AG08396 (cell line): ENCODE measurements around the gene PCNA.

Experiments used
- DNase-seq: peaks from one replicate; pipeline ENCODE4 v3.0.0; 2012; ENCODE audit warnings: low spot score, mixed read lengths

PCNA gene

DNA sequence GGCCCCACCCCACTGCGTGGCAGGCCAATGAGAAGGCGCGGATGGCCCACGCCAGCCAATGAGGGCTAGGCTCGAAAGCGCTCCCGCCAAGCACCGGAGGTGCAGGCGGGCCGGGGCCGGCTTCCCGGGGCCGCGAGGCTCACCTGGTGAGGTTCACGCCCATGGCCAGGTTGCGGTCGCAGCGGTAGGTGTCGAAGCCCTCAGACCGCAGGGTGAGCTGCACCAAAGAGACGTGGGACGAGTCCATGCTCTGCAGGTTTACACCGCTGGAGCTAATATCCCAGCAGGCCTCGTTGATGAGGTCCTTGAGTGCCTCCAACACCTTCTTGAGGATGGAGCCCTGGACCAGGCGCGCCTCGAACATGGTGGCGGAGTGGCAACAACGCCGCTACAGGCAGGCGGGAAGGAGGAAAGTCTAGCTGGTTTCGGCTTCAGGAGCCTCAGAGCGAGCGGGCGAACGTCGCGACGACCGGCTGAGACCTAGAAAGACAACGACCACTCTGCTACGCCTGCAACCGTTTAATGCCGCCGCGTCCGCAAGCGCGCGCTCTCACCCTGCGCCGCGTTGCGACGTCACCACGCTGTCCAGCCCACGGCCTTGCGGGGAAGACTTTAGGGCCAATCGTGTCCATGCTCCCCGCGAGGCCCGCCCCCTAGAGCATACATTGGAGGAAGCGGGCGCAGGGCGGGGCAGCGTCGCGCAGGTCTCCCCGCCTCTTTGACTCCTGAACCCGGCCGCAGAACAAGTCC lies at the start of gene PCNA:
Gene PCNA (minus strand): TSS at position 524 of the 750 bp plus-strand sequence. CDS start 160 bp downstream, at position 364.
- DNase-seq: peak; percentile 96

DNA sequence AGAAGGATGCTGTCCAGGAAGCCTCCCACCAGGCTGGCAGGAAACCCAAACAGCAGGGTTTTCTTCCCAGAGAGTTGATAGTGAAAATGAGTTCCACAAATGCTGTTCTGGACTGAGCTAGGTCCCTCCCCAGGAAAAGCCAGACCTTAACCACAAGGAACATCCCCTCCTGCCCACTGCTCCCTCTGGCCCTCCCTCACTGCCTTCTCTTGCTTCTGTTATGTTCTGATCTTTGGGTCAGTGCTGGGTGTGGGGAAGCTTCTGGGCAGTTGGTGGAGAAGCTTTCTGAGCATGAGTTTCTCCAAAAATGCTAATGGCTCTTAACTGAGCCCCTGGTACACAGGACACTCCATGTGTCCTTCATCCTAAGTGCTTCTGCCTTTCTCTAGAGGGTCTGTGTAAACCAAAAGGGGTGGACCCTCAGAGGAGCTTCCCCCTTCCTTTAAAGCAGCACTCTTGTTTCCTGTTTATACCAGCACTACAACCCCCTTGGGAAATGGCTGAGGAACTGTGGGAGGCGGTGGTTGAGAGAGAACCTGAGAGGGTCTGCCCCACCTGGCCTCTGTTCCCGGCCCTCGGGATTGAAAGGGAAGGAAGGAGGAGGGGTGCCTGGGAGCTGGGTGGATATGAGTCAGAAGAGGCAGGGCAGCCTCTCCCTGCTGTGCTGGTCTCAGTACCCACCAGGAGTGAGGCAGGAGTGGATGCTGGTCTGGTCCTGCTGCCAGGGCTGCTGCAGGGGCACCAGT lies 49.1 kb upstream of the PCNA start:
- DNase-seq: peak; percentile 56

DNA sequence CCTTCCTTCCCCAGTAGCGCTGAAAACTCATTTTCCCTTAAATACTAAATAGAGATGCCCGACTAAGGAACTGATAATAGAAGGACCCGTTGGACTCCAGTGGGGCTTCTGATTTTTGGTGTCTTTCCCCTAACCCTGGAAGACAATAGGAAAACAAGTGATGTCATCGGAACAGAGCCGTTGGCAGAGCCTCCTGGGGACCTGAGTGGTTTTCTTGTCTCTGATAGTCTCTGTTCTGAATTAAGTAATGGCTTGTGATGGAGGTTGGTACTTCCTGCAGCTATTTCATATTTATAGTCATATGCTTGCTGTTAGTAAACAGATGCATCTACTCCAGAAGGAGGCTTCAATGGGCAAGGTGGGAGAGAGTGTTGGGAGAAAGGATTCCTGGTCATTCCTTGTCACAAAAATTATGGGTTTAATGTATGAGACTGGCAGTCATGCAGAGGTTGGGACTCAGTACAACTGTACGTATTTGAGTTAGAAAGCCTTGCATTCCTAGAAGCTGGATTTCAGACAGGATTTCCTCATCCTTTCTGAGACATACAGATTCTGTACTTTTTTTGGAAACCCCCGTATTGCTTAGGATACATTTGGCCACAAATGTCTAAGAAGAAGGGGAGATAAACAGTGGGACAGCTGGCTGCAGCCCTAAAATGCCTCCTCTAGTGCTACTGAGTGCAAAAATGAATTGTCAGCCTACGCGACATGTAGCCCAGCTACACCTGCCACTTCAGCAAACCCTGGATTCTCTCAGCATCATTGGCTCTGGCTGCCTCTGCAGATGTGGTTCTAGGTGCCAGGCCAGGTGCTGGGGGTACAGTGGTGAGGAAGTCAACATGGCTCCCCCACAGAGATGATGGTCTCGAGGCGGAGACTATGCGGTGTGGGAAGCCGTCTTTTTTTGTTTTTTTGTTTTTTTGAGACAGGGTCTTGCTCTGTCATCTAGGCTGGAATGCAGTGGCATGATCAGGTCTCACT lies 45.2 kb upstream of the PCNA start:
- DNase-seq: no peak

DNA sequence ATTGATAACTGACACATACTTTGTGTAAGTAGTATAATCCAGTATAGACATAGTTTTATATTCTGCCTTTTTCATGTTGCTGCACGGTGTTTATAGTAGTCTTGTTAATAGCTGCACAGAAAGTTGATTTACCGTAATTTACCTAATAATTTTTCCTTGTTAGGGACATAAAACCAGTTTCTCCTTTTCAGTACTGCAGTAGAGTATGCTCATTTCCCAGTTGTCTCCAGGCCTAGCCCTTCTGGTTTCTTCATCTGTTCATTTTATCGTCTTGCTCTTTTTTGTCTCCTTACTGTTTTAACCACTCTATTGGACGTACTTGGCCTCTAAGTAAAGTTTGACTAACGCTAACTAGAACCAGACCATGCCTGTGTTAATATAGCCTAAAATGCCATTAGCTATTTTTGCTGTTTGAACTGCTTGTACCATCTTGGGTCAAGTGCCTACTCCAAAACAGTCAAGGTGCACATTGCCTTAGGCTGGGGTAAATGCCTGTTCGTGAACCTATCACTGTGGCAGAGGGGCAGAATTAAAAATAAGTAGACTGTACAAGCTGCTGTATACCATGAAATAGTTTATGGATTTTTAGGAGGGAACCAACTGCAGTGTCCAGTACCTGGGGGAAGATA lies 41.9 kb upstream of the PCNA start:
- DNase-seq: no peak

DNA sequence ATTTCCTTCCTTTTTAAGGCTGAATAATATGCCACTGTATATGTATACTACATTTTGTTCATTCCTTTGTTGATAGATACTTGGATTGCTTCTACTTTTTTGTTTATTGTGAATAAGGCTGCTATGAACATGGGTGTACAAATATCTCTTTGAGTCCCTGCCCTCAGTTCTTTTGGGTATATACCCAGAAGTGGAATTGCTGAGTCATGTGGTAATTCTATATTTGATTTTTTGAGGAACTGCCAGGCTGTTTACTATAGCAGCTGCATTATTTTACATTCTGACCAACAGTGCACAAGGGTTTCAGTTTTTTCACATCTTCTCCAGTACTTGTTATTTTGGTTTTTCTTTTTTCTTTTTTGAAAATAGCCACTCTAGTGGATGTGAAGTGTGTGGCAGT lies 41.1 kb upstream of the PCNA start:
- no peak for DNase-seq

DNA sequence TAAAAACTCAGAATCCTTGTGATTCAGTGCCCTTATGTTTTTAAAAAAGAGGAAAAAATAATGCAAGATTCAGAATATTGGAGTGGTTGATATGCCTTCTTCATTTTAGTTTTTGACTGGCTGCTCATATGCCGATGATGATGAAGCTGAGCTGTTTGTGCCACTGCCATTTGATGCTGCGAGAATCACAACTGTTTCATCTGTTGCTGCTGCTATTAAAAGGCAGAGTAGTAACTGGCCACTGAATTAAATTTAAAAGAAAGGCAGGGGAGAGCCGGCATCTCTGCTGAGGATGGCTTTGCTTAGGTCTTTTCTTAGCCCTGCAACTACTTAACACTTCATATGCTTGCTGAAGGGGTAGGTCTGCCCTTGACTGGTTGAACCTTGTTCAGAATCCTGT lies 40.2 kb upstream of the PCNA start:
- no peak for DNase-seq

DNA sequence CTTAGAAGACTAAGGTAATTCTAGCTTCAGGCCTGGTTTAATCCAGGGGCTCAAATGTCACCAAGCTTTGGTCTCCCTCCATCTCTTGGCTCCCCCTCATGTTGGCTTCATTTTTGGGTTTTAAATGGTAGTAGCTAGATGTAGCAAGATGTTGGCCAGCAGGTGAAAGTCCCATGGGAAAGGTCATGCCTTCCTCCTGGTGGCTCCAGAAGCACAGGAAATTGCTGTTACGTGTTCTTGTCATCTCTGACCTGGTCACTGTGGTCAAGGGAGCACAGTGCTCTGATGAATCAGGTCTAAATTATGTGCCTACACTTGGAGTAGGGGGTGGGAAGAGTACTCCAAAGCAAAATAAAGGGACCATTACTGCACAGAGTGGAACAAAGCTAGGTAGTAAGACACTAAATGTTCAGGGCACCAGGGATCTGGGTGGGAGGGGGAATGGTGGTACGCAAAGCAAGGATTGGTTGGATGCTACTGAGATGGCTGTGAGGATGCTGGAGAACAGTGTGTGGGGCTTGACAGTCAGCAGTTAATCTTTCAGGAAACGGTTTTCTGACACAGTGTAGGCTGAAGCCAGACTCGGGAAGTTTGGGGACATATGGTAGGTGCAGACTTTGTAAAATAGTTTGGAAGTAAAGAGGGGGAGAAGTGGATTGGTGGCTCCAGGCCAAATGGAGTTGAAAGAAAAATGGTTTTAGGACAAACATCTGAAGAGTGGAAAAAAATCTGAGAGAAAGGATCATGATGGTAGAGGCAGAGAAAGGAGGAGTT lies 37.1 kb upstream of the PCNA start:
- DNase-seq: peak; percentile 58

DNA sequence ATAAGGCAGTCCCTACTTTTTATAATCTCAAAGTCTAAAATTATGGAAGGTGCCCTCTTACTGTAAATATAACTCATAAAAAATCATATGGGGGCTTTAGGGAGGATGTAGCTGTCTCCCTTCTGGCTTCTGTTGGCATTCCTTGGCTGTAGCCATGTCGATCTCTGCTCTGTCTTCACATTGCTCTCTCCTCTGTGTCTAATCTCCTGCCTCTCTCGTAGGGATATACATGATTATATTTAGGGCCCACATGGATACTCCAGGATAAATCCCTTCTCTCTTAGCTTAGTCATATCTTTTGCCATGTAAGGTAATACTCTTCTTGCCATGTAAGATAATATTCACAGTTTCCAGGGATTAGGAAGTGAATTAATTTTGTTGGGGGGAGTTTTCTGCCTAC lies 35.6 kb upstream of the PCNA start:
- DNase-seq: no peak

DNA sequence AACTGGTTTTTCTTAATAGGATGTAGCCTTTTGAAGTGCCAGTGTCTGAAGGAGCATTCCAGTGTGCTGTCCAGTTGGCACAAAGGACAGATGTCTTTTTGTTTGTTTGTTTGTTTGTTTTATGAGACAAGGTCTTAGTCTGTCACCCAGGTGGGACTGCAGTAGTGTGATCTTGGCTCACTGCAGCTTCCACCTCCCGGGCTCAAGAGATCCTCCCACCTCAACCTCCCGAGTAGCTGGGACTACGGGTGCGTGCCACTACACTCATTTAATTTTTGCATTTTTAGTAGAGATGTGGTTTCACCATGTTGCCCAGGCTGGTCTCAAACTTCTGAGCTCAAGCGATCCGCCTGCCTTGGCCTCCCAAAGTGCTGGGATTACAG lies 34.8 kb upstream of the PCNA start:
- DNase-seq: no peak

DNA sequence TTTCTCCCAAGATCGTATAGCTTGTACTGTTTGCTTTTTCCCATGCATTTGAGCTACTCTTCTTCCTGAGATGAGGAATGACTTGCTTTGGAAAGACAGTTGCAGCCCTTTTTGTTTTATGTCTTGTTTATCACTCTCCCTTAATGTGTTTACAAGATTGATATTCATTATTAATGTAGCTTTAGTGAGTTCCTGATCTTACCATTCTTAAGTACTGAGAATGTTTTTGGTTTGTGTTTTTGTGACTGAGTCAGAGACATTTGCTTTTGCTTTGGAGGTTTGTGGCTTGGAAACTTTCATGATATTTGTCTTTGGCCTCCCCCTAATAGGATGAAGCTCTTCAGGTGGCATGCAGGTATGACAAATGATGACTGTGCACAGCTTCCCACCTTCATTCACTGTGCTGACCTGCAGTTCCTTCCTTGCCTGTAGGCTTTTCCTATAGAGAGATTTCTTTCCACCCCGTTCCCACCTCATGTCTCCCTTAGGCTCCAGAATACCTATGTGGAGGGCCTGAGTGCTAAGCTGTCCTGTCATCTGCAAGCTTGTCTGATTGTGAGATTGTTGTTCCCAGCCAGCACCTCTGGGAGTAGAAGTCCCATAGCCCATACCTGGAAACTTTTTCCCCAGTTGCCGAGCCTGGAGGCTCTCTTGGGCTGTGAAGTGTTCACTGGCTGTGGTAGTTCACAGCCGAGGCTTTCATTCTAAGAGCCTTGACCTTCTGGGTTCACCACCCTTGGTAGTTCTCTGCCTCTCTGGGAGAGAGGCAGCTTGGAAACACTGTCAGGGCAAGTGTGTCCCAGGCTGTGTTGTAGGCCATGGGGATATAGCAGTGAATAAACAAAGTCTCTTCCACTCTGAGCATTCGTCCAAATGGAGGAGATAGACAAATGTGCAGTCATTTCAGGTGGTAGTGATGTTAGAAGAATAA lies 34.1 kb upstream of the PCNA start:
- DNase-seq: no peak

DNA sequence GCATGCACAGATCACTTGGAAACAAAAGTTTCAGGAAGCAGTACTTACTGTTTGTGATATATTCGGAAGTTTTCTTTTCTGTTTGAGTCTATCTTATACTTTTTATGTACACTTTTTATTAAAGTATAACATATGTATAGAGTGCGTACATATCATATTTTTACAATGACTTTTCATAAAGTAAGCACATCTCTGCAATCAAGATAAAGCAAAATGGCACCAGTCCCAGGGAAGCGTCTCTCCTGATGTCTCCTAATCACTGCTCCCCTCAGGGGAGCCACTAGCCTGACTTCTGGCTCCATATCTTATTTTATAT lies 33.4 kb upstream of the PCNA start:
- no peak for DNase-seq

DNA sequence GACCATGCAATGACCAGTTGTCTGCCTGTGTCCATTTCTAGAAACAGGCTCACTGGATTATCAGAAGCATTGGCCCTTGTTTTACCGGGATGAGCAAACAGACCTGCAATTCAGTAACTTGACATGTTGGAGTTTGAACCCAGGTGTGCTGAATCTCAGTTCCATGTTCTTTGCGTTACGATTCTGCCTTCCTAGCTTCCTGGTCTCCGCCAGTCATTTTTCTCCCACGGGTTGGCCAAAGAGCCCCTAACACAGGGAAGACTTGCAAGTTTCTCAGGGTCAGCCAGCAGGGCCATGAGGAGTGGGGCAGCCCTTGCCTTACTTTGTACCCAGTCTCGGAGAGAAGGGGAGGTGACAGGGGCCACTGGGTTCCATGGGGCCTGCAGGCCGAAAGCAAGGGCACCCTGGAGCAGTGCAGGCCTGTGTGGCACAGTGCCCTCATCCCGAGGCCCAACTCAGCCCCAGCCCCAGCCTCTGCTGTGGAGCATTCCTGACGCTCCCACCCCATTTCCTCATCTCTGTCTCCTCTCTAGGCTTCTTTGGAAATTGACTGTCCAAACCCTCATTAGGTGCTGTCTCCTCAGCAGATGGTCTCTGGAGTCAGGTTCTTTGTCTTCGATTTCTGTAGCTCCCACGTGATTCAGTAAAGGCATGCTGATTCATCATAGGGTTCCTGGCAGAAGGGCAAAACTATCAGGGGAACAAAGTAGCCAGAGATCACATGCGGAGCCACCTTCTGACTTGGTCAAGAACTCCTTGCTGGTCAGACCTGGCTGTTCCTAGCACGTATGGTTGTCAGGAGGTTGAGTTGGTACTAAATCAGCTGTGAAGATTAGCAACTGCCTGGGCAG lies 30.7 kb upstream of the PCNA start:
- no peak for DNase-seq

DNA sequence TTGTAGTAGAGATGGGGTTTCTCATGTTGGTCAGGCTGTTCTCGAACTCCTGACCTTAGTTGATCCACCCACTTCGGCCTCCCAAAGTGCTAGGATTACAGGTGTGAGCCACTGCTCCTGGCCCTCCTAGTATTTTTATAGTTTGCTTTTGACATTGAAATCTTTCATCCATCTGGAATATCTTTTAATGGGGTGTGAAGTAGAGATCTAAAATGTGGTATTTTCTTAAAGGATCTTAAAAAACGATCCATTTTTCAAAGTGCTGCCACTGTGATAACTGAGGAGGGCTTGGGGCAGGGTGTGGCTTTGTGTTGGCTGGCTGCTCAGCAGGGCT lies 30.1 kb upstream of the PCNA start:
- no peak for DNase-seq

DNA sequence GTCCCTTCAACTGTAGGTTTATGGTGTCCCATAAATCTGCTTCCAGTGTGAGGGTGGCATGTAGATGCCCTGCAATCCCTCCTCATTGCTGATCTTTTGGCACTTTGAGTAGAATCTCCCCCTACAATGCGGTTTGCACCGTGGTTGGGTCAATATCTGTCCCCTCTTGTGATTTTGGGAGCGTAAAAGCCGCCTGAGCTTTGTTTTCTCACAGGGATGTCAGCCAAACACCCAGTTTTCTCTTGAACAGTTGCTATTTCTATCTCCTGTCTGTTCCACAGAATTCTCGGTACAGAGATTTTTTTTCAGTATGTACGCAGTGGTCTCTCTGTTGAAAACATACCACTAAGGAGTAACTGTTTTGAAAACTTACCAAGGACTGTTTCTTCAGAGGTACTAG lies 28.8 kb upstream of the PCNA start:
- DNase-seq: no peak

DNA sequence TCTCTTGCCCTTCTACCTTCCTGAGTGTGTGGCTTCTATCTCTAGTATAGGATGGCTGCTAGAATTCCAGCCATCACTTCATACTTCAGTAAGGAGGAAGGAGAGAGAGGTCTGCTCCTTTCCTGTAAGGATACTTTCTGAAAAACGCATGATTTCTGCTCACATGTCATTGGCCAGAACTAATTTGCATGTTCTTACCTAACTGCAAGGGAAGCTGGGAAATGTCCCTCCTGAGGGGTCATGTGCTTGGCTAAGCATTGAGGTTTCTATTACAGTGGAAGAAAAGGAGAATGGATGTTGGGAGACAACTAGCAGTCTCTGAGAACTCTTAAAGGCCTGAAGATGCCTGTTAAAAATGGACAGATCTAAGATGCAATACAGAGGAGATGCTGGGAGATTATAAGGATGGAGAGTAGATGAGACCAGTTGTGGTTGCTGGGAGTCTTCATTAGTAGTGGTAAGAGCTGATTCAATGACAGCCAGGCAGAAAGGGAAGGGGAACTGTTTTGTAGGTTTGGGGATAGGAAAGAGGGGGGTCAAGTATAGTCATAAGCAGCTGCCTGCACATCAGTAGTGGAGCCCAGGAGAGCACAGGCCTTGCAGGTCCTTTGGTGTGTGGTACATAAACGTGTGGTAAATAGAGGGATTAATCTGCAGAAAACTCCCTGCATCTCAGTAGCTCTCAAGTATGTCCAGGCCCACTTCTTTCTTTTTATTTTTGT lies 27.3 kb upstream of the PCNA start:
- no peak for DNase-seq

DNA sequence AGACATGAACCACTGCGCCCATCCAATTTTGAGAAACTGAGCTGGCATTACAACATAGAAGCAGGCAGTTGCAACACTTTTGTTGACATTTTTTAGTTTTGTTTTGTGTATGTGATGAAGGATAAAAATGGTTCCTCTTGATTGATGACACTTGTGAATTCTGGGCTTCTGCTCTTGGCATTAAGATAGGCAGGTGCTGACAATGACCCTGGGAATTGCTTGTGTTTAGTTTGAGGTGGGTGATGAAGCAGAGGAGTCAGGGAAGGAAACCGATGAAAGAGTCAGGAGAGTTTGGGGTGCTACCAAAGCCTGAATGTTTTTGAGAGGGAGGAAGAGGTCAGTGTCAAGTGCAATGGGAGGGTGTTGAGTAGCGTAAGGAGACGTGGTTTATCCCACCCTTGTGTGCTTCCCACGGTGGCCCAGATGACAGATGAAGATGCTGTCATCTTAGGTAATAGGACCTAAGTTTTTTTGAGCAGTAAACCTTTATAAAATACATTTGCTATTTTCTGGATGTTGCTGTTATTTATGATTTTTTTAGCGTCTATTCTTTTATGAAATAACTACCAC lies 26.4 kb upstream of the PCNA start:
- no peak for DNase-seq

DNA sequence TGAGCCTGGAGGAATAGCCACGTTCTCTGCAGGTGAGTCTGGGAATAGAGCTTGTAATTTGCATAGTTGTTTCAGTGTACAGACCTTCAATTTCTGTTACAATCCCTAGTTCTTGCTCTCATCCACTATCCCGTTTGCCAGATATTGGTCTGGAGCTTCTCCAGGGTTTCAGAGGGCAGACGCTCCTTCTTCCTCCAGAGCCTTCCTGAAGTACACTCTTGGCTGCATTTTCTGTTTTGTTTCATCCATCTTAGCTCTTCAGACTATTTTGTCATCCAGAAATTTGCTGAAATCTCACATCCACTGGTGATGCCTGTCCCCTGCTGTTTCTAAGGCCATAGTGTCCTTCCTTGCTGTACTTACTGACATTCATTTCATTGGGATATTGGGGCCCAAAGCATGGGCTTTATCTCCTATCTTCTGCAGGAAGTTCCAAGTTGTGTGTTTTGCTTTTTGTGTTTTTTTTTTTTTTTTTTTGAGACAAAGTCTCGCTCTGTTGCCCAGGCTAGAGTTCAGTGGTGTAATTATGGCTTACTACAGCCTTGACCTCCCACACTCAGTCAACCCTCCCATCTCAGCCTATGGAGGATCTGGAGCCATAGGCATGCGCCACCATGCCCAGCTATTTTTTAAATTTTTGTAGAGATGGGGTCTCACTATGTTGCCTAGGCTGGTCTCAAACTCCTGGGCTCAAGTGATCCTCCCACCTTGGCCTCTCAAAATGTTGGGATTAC lies 25.8 kb upstream of the PCNA start:
- no peak for DNase-seq

DNA sequence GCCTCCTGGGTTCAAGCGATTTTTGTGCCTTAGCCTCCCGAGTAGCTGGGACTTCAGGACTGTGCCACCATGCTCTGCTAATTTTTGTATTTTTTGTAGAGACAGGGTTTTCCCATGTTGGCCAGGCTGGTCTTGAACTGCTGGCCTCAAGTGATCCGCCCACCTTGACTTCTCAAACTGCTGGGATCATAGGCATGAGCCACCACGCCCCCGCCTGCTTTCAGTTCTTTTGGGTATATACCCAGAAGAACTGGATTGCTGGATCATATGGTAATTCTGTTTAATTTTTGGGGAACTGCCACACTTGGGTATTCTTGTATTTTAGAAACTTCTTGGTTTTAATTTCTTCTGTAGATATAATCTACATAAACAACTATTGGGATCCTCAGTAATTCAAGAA lies 24.1 kb upstream of the PCNA start:
- no peak for DNase-seq
